Type B pancreatic cell (in vitro differentiated cells): Measurements from ENCODE around the gene PEMT. TPM values are rescaled to one million over a fixed set of nuclear protein-coding genes. Genes with fewer than 3 reads are reported as not detected.
A peak's percentile ranks its signal among the peaks of the same experiment; 100 is the strongest.

Experiments used
- DNase-seq: peaks from one replicate; pipeline ENCODE4 v3.0.0; 2021; ENCODE audit warnings: mixed read lengths; ENCODE audit not compliant: unreplicated experiment; ENCODE audit errors: extremely low spot score
- H3K27ac Mint-ChIP-seq: 2 replicates; pipeline ENCODE4 v1.8.0; 2021; ENCODE audit warnings: mild to moderate bottlenecking, mixed read lengths
- H3K27me3 Mint-ChIP-seq: 2 replicates; pipeline ENCODE4 v1.8.0; 2021; ENCODE audit warnings: mixed read lengths
- H3K36me3 Mint-ChIP-seq: 2 replicates; pipeline ENCODE4 v1.8.0; 2021; ENCODE audit warnings: mixed read lengths
- H3K4me1 Mint-ChIP-seq: one replicate; pipeline ENCODE4 v1.8.0; 2021; ENCODE audit warnings: mixed read lengths; ENCODE audit not compliant: unreplicated experiment
- H3K4me3 Mint-ChIP-seq: 2 replicates; pipeline ENCODE4 v1.8.0; 2021; ENCODE audit warnings: mild to moderate bottlenecking, mixed read lengths
- H3K9me3 Mint-ChIP-seq: 2 replicates; pipeline ENCODE4 v1.8.0; 2021; ENCODE audit warnings: mixed read lengths
- total RNA-seq: library from RNA; stranded (reverse); gene quantifications from 2 replicates; pipeline ENCODE4 v1.2.1, GENCODE V29; 2021; ENCODE audit warnings: low replicate concordance
- TF ChIP-seq, protein P1 (sequence below): fragments of 200-600 bp; sonication (generic); conservative IDR thresholded peaks from 2 replicates; pipeline ENCODE4 v1.5.0; 2021; ENCODE audit warnings: antibody characterized with exemption, mild to moderate bottlenecking

PEMT gene
- total RNA-seq, 1 donor from 2014 or later, result 32.1 TPM

- H3K4me3 Mint-ChIP-seq, result no peak overlapping the region
- DNase-seq, result no peak
- H3K27me3 Mint-ChIP-seq, result no peaks in the 10 kb centered on the region
- no peaks in the 10 kb centered on the region for H3K36me3 Mint-ChIP-seq
- TF ChIP-seq, protein P1, sequence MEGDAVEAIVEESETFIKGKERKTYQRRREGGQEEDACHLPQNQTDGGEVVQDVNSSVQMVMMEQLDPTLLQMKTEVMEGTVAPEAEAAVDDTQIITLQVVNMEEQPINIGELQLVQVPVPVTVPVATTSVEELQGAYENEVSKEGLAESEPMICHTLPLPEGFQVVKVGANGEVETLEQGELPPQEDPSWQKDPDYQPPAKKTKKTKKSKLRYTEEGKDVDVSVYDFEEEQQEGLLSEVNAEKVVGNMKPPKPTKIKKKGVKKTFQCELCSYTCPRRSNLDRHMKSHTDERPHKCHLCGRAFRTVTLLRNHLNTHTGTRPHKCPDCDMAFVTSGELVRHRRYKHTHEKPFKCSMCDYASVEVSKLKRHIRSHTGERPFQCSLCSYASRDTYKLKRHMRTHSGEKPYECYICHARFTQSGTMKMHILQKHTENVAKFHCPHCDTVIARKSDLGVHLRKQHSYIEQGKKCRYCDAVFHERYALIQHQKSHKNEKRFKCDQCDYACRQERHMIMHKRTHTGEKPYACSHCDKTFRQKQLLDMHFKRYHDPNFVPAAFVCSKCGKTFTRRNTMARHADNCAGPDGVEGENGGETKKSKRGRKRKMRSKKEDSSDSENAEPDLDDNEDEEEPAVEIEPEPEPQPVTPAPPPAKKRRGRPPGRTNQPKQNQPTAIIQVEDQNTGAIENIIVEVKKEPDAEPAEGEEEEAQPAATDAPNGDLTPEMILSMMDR, result no peak
- H3K4me1 Mint-ChIP-seq, result peaks cover 8% of the 10 kb centered on the region
- H3K27ac Mint-ChIP-seq, result no peak overlapping the region
- no peaks in the 10 kb centered on the region for H3K9me3 Mint-ChIP-seq
These were observed 32.4 kb upstream of the PEMT start for GRCh38 chr17:17623904-17624303.

- Mint-ChIP-seq H3K4me3 (no peak overlapping the region), H3K27ac (no peak overlapping the region), H3K9me3 (no peaks in the 10 kb centered on the region), H3K36me3 (no peaks in the 10 kb centered on the region), H3K27me3 (no peaks in the 10 kb centered on the region), H3K4me1 (peaks cover 5% of the 10 kb centered on the region)
- TF ChIP-seq, protein P1, result no peak
- no peak for DNase-seq
These were observed 29.7 kb upstream of the PEMT start for GRCh38 chr17:17621254-17621653.

DNA sequence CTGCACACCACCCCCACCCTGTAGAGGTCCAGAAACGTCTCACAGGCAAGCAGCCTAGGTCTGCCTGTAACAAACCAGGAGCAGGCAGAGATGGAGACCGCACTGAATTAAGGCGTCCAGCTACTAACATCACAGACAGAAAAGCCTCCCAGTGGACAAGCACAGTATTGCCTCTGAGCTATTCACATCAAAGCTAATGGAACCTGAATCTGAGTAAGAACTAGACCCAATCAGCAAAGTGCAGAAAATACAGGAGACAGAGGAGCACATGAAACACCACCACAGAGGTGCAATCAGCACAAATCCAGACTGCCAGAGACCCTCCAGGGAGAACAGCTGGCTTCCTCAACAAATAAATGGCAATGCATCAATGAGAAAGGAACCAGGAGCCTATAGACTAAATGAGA lies 22.2 kb upstream of the PEMT start:
- H3K27ac Mint-ChIP-seq, result no peak overlapping the region
- H3K4me1 Mint-ChIP-seq, result peaks cover 4% of the 10 kb centered on the region
- H3K4me3 Mint-ChIP-seq, result no peak overlapping the region
- no peak for DNase-seq
- no peaks in the 10 kb centered on the region for H3K27me3 Mint-ChIP-seq
- peaks cover 8% of the 10 kb centered on the region for H3K9me3 Mint-ChIP-seq
- TF ChIP-seq, protein P1, result peak; percentile 81
- H3K36me3 Mint-ChIP-seq, result no peaks in the 10 kb centered on the region

DNA sequence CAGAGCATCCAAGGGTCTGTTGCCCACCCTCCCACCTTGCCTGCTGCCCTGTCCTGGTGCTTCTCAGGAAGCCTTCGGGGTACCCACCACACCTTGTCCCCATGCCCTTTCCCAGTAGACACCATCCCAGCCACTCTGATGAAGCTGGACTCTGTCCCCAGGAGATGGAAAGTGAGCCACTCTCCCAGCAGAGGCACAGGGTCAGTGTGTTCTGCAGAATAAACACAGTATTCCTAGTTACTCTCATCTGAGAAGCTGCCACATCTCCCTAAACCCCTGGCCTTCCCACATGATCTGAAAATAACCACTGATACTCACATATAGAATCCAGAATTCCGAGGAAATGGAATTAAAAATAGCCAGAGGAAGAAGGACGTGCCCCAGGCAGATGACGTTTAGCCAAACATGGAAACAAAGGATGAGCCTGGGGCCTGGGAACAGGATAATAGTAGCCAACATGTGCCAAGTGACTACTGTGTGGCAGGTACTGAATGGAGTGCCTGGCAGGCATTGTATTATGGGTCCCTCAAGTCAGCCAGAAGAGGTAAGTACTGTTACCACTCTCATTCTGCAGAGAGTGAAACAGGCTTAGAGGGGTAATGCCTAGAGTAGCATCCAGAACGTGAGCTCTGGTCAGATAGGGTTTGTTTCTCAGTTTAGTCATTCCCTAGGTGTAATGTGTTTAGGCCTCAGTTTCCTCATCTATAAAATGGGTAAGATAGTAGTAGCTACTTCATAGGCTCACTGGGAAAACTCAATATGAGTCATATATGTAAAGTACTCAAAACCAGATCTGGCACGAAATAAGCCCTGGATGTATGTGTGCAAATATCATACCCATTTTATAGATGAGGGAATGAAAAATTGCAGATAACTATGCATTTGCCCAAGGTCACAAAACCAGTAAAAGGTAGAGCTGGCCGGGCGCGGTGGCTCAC lies 20.8 kb upstream of the PEMT start:
- H3K4me3 Mint-ChIP-seq, result no peak overlapping the region
- DNase-seq, result no peak
- no peaks in the 10 kb centered on the region for H3K36me3 Mint-ChIP-seq
- TF ChIP-seq, protein P1, result no peak
- peaks cover 8% of the 10 kb centered on the region for H3K9me3 Mint-ChIP-seq
- no peaks in the 10 kb centered on the region for H3K27me3 Mint-ChIP-seq
- H3K4me1 Mint-ChIP-seq, result peaks cover 4% of the 10 kb centered on the region
- no peak overlapping the region for H3K27ac Mint-ChIP-seq

DNA sequence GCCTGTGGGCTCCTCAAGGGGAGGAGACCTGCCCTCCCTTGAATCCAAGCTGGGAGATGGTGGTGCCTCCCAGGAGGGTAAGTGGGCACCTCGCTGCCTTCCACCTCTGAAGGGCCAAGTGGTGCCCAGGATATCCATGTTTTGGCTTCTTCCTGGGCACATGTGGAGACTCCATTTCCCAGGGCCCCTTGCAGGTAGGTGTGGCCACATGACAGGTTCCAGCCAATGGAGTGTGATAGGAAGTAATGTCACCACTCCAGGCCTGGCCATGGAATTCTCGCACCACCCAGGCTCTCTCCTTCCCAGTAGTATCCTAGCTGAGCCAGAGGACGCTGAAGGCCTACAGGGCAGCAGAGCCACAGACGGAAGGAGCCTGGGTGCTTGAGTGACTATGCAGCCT lies 17.6 kb upstream of the PEMT start:
- TF ChIP-seq, protein P1, result no peak
- Mint-ChIP-seq H3K36me3 (no peaks in the 10 kb centered on the region), H3K9me3 (peaks cover 5% of the 10 kb centered on the region), H3K27me3 (no peaks in the 10 kb centered on the region), H3K4me1 (peaks cover 26% of the 10 kb centered on the region), H3K4me3 (no peak overlapping the region), H3K27ac (no peak overlapping the region)
- no peak for DNase-seq
